MM.1S (cell line): ENCODE measurements around the gene LAPTM4A.

Experiments
- EZH2phosphoT487 ChIP-seq: fragments of 300-600 bp; sonication (generic); IDR thresholded peaks from 2 replicates; pipeline ENCODE4 v1.6.1; 2018; ENCODE audit warnings: antibody characterized with exemption, low read length
- TF ChIP-seq, protein P1 (sequence below): fragments of 300-600 bp; sonication (generic); IDR thresholded peaks from 2 replicates; pipeline ENCODE4 v1.5.1; 2016; ENCODE audit warnings: antibody characterized with exemption, low read length, mixed read lengths

DNA sequence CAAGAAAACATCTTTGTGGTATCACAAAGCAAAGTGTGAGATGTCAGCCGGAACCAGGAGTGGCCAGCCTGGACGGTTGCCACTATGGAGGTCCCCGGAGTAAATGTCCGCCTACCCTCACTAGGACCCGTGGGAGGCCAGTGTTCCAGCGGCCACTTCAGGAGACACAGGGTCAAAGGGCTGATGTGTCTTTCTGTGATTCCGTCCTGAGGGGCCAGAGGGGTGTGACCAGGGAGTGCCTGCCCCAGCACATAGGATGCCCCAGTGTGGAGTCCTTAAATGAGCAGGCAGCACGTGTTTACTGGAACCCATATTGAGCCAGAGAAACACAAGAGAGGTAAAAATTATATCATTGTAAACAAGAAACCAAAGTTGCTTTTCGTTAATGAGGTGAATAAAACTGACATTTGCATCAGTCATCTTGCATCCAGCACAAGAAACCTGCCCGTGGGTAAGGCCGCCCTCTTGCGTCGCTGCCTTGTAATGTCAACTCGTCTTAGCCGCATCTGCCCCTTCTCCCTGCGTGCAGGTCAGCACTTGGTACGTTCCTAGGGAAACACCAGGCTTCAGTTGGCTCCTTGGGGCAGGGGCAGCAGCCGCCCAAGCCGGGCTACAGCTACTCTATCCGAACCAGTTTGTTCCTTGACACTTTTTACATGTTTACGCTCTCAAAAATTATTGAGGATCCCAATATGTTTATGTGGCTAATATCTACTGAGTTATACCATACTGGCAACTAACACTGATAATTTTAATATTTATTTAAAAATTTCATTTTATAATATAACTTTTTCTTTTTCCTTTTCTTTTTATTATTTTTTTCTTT is 46.7 kb upstream of the LAPTM4A start:
- TF ChIP-seq, protein P1, sequence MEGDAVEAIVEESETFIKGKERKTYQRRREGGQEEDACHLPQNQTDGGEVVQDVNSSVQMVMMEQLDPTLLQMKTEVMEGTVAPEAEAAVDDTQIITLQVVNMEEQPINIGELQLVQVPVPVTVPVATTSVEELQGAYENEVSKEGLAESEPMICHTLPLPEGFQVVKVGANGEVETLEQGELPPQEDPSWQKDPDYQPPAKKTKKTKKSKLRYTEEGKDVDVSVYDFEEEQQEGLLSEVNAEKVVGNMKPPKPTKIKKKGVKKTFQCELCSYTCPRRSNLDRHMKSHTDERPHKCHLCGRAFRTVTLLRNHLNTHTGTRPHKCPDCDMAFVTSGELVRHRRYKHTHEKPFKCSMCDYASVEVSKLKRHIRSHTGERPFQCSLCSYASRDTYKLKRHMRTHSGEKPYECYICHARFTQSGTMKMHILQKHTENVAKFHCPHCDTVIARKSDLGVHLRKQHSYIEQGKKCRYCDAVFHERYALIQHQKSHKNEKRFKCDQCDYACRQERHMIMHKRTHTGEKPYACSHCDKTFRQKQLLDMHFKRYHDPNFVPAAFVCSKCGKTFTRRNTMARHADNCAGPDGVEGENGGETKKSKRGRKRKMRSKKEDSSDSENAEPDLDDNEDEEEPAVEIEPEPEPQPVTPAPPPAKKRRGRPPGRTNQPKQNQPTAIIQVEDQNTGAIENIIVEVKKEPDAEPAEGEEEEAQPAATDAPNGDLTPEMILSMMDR, result peak; percentile 92
- TF ChIP-seq EZH2phosphoT487, result no peak
